Measurements from ENCODE around the gene PAX8. TPM values are rescaled to one million over a fixed set of nuclear protein-coding genes. Genes with fewer than 3 reads are reported as not detected.
"Not testable (repeated sequence)": the region's sequence is repeated elsewhere in the genome, so short reads cannot be mapped to it uniquely, and the experiment has no call there.

Gene PAX8
- total RNA-seq, 2 donors from 2014 or later = 1.1 to 1.9 TPM

GRCh38 chr2:113238871-113239839 is 39.6 kb downstream of the PAX8 start:
- intact Hi-C loops (cut with DNase I) = no loop called here
- no peak for TF ChIP-seq CTCF (IDR thresholded peaks at IDR 0.05)
- H3K27ac ChIP-seq = no peak overlapping the region
- H3K36me3 ChIP-seq = no peaks in the 10 kb centered on the region
- no peaks in the 10 kb centered on the region for H3K27me3 ChIP-seq
- no peak overlapping the region for H3K4me3 ChIP-seq
- no peak for DNase-seq
- no peaks in the 10 kb centered on the region for H3K4me1 ChIP-seq
- H3K9me3 ChIP-seq = no peaks in the 10 kb centered on the region
- H3K9ac ChIP-seq (ENCODE audit: low read depth in 2 of 2, low read length in 2 of 2) = peak overlapping the region in 1 of 2 donors; percentile 24

GRCh38 chr2:113237604-113238160 is 41.0 kb downstream of the PAX8 start:
- intact Hi-C loops (cut with DNase I) = no loop called here
- Histone ChIP-seq H3K9me3 (no peaks in the 10 kb centered on the region), H3K9ac (ENCODE audit: low read depth in 2 of 2, low read length in 2 of 2) (no peak overlapping the region), H3K27me3 (no peaks in the 10 kb centered on the region), H3K4me3 (no peak overlapping the region), H3K27ac (no peak overlapping the region), H3K4me1 (no peaks in the 10 kb centered on the region), H3K36me3 (no peaks in the 10 kb centered on the region)
- DNase-seq = no peak
- TF ChIP-seq CTCF (IDR thresholded peaks at IDR 0.05) = no peak

- no peak overlapping the region for H3K4me3 ChIP-seq
- no peak overlapping the region for H3K27ac ChIP-seq
- TF ChIP-seq CTCF (IDR thresholded peaks at IDR 0.05) = no peak
- no peaks in the 10 kb centered on the region for H3K27me3 ChIP-seq
- no peak for DNase-seq
- no peaks in the 10 kb centered on the region for H3K9me3 ChIP-seq
- H3K9ac ChIP-seq (ENCODE audit: low read depth in 2 of 2, low read length in 2 of 2) = peak overlapping the region in 1 of 2 donors; percentile 8
- H3K4me1 ChIP-seq = no peaks in the 10 kb centered on the region
- intact Hi-C loops (cut with DNase I) = no loop called here
- no peaks in the 10 kb centered on the region for H3K36me3 ChIP-seq
Observed at GRCh38 chr2:113236367-113237159, 42.2 kb downstream of the PAX8 start.

- H3K4me3 ChIP-seq; intact Hi-C loops (cut with DNase I); H3K27me3 ChIP-seq; H3K4me1 ChIP-seq; H3K9me3 ChIP-seq; H3K27ac ChIP-seq; H3K36me3 ChIP-seq: not testable (repeated sequence)
- DNase-seq = peak; percentile 61
- peak overlapping the region in 1 of 2 donors; percentile 63 for H3K9ac ChIP-seq (ENCODE audit: low read depth in 2 of 2, low read length in 2 of 2)
Observed at GRCh38 chr2:113235347-113236226, 43.1 kb downstream of the PAX8 start.

GRCh38 chr2:113234721-113235346 is 43.9 kb downstream of the PAX8 start:
- Histone ChIP-seq H3K4me1 (no peaks in the 10 kb centered on the region), H3K27me3 (no peaks in the 10 kb centered on the region), H3K9ac (ENCODE audit: low read depth in 2 of 2, low read length in 2 of 2) (peak overlapping the region in 1 of 2 donors; percentile 63), H3K27ac (no peak overlapping the region), H3K4me3 (no peak overlapping the region), H3K36me3 (no peaks in the 10 kb centered on the region), H3K9me3 (no peaks in the 10 kb centered on the region)
- DNase-seq = no peak
- no peak for TF ChIP-seq CTCF (IDR thresholded peaks at IDR 0.05)
- intact Hi-C loops (cut with DNase I) = no loop called here
